CD14-positive monocyte (primary cell): ENCODE data around the gene ZBTB5. TPM values are rescaled to one million over a fixed set of nuclear protein-coding genes. Genes with fewer than 3 reads are reported as not detected.

Experiments
- DNase-seq, 3 donors: peaks; one replicate each; pipeline ENCODE4 v3.0.0-alpha.2; 2011 to 2022
- H2AFZ ChIP-seq: 2 replicates; pipeline ENCODE4 v1.6.0; 2012; ENCODE audit warnings: mild to moderate bottlenecking, low read depth, low read length, inconsistent platforms; ENCODE audit not compliant: insufficient read depth, poor library complexity, severe bottlenecking
- H3K27ac ChIP-seq, 2 donors: 1 replicate in 1 of 2; 2 replicates in 1 of 2; pipeline ENCODE4 v1.5.1; 2012 to 2013; ENCODE audit warnings: low read length in 2 of 2, control low read depth in 1 of 2, inconsistent platforms in 1 of 2, low read depth in 1 of 2, mild to moderate bottlenecking in 1 of 2
- H3K27me3 ChIP-seq, 2 donors: one replicate each; pipeline versions ENCODE4 v1.6.0 to v1.6.1; 2011 to 2013; ENCODE audit warnings: low read length in 2 of 2; ENCODE audit not compliant: control insufficient read depth in 2 of 2, insufficient read depth in 2 of 2
- H3K36me3 ChIP-seq, 2 donors: replicated peaks in 1 of 2; 1 replicate in 1 of 2; 2 replicates in 1 of 2; pipeline versions ENCODE4 v1.5.1 to v1.6.1; 2012 to 2013; ENCODE audit warnings: low read length in 2 of 2, control low read depth in 1 of 2, inconsistent platforms in 1 of 2, mild to moderate bottlenecking in 1 of 2; ENCODE audit not compliant: insufficient read depth in 2 of 2, control insufficient read depth in 1 of 2
- H3K4me1 ChIP-seq, 2 donors: 1 replicate in 1 of 2; 2 replicates in 1 of 2; pipeline versions ENCODE4 v1.5.1 to v1.6.1; 2012 to 2013; ENCODE audit warnings: low read length in 2 of 2, control low read depth in 1 of 2, inconsistent platforms in 1 of 2, mild to moderate bottlenecking in 1 of 2, moderate library complexity in 1 of 2; ENCODE audit not compliant: insufficient read depth in 2 of 2, control insufficient read depth in 1 of 2
- H3K4me2 ChIP-seq: replicated peaks from 2 replicates; pipeline ENCODE3; 2012; ENCODE audit warnings: low read length, moderate library complexity, mild to moderate bottlenecking; ENCODE audit not compliant: poor library complexity, severe bottlenecking; ENCODE audit errors: extremely low read depth
- H3K4me3 ChIP-seq, 3 experiments: fragments of 200-600 bp in 1 of 3; sonication (generic) in 1 of 3; replicated peaks in 1 of 3; 1 replicate in 2 of 3; 2 replicates in 1 of 3; pipeline ENCODE4 v1.5.1; 2011 to 2013; ENCODE audit warnings: low read length in 3 of 3, mild to moderate bottlenecking in 3 of 3, control low read depth in 2 of 3, low read depth in 2 of 3, inconsistent platforms in 1 of 3, moderate library complexity in 1 of 3
- H3K79me2 ChIP-seq: 2 replicates; pipeline ENCODE4 v1.6.0; 2012; ENCODE audit warnings: mild to moderate bottlenecking, control low read depth, inconsistent platforms, low read length, moderate library complexity; ENCODE audit not compliant: insufficient read depth
- H3K9ac ChIP-seq: 2 replicates; pipeline ENCODE4 v1.6.0; 2017; ENCODE audit warnings: low read length, mild to moderate bottlenecking; ENCODE audit not compliant: insufficient read depth, poor library complexity, severe bottlenecking
- H3K9me3 ChIP-seq, 2 donors: replicated peaks in 1 of 2; 1 replicate in 1 of 2; 2 replicates in 1 of 2; pipeline versions ENCODE4 v1.5.1 to v1.6.1; 2012 to 2013; ENCODE audit warnings: low read length in 2 of 2, control low read depth in 1 of 2; ENCODE audit not compliant: control insufficient read depth in 1 of 2, insufficient read depth in 1 of 2
- H4K20me1 ChIP-seq: 2 replicates; pipeline ENCODE4 v1.6.0; 2012; ENCODE audit warnings: mild to moderate bottlenecking, low read length, control low read depth, moderate library complexity; ENCODE audit not compliant: insufficient read depth
- H3K27ac Mint-ChIP-seq, 7 donors: one replicate each; pipeline ENCODE4 v1.8.0; 2020; ENCODE audit warnings: mild to moderate bottlenecking in 7 of 7, mixed read lengths in 7 of 7, moderate library complexity in 6 of 7, inconsistent platforms in 2 of 7
- H3K27me3 Mint-ChIP-seq, 3 donors: one replicate each; pipeline ENCODE4 v1.8.0; 2021 to 2022; ENCODE audit warnings: low read depth in 3 of 3, mild to moderate bottlenecking in 3 of 3, mixed read lengths in 3 of 3, moderate library complexity in 3 of 3, inconsistent platforms in 1 of 3
- H3K36me3 Mint-ChIP-seq, 2 donors: one replicate each; pipeline ENCODE4 v1.8.0; 2020; ENCODE audit warnings: mixed read lengths in 2 of 2, inconsistent platforms in 1 of 2, mild to moderate bottlenecking in 1 of 2
- H3K4me1 Mint-ChIP-seq: one replicate; pipeline ENCODE4 v1.8.0; 2020; ENCODE audit warnings: mild to moderate bottlenecking, mixed read lengths
- H3K4me3 Mint-ChIP-seq, 2 donors: one replicate each; pipeline ENCODE4 v1.8.0; 2020; ENCODE audit warnings: mild to moderate bottlenecking in 2 of 2, mixed read lengths in 2 of 2, moderate library complexity in 1 of 2
- H3K9me3 Mint-ChIP-seq, 7 donors: one replicate each; pipeline ENCODE4 v1.8.0; 2020 to 2022; ENCODE audit warnings: mixed read lengths in 7 of 7, mild to moderate bottlenecking in 6 of 7, moderate library complexity in 6 of 7, inconsistent platforms in 2 of 7
- WGBS: methylation state at CpG from one replicate; pipeline ENCODE4 v1.1.5; 2013; ENCODE audit warnings: missing lambda C conversion rate; ENCODE audit not compliant: insufficient coverage; 5-methylcytosine and 5-hydroxymethylcytosine counted together
- intact Hi-C, 2 donors: fragments of 100-400 bp; cut with micrococcal nuclease; formaldehyde crosslinking; loops; one replicate each; pipeline versions ENCODE4 v1.15.0 to v1.15.1; 2023
- polyA plus RNA-seq, 3 donors: library from polyadenylated mRNA; depleted of rRNA in 1 of 3; unstranded in 2 of 3; stranded (reverse) in 1 of 3; fragments of 300-500 nt in 2 of 3; fragments of >200 nt in 1 of 3; fragmentation: Illumina TruSeq in 2 of 3; gene quantifications; 1 replicate in 2 of 3; 2 replicates in 1 of 3; pipeline ENCODE4 v1.2.3, GENCODE V29; 2012 to 2021
- TF ChIP-seq, protein P1 (sequence below): fragments of 200-600 bp; IDR thresholded peaks from one replicate; pipeline ENCODE4 v1.8.0; 2022; ENCODE audit warnings: antibody characterized with exemption, mild to moderate bottlenecking

ZBTB5 gene
- polyA plus RNA-seq, 3 donors, result 0.58 to 6.4 (median 1.4) TPM

DNA sequence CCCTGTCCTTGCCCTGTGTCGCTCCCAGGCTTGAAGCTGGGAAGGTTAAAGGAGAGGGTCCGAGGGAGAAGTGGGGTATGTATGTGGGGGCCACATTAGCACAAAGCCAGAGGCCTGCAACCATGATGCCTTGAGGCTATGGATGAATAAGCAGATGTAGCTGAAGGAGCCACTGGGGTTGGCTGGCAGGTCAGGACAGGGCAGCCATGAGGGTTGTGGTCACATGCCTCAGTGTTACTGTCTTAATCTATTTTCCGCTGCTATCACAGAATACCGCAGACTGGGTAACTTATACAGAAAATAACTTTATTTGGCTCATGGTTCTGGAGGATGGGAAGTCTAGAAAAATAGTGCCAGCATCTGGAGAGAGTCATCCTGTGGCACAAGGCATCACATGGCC is 51.9 kb downstream of the ZBTB5 start:
- intact Hi-C loops, result no loop called here
- WGBS, result 100% methylated on average over 2 of the region's 4 CpGs
- Mint-ChIP-seq H3K36me3 (no peaks in the 10 kb centered on the region), H3K27me3 (peaks cover 0 to 5% (median 3%) of the 10 kb centered on the region in 3 donors), H3K9me3 (peaks cover 0 to 3% (median 0%) of the 10 kb centered on the region in 7 donors), H3K4me3 (no peak overlapping the region), H3K27ac (no peak overlapping the region), H3K4me1 (peaks cover 6% of the 10 kb centered on the region)
- Histone ChIP-seq H3K9ac (no peak overlapping the region), H3K4me3 (no peak overlapping the region), H3K4me2 (no peak overlapping the region), H3K27ac (no peak overlapping the region), H2AFZ (no peak overlapping the region), H3K4me1 (peaks cover 0 to 6% of the 10 kb centered on the region in 2 donors), H3K9me3 (no peaks in the 10 kb centered on the region), H3K27me3 (no peaks in the 10 kb centered on the region), H3K79me2 (no peaks in the 10 kb centered on the region), H4K20me1 (no peaks in the 10 kb centered on the region), H3K36me3 (no peaks in the 10 kb centered on the region)
- TF ChIP-seq, protein P1, sequence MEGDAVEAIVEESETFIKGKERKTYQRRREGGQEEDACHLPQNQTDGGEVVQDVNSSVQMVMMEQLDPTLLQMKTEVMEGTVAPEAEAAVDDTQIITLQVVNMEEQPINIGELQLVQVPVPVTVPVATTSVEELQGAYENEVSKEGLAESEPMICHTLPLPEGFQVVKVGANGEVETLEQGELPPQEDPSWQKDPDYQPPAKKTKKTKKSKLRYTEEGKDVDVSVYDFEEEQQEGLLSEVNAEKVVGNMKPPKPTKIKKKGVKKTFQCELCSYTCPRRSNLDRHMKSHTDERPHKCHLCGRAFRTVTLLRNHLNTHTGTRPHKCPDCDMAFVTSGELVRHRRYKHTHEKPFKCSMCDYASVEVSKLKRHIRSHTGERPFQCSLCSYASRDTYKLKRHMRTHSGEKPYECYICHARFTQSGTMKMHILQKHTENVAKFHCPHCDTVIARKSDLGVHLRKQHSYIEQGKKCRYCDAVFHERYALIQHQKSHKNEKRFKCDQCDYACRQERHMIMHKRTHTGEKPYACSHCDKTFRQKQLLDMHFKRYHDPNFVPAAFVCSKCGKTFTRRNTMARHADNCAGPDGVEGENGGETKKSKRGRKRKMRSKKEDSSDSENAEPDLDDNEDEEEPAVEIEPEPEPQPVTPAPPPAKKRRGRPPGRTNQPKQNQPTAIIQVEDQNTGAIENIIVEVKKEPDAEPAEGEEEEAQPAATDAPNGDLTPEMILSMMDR, result no peak
- no peak for DNase-seq

DNA sequence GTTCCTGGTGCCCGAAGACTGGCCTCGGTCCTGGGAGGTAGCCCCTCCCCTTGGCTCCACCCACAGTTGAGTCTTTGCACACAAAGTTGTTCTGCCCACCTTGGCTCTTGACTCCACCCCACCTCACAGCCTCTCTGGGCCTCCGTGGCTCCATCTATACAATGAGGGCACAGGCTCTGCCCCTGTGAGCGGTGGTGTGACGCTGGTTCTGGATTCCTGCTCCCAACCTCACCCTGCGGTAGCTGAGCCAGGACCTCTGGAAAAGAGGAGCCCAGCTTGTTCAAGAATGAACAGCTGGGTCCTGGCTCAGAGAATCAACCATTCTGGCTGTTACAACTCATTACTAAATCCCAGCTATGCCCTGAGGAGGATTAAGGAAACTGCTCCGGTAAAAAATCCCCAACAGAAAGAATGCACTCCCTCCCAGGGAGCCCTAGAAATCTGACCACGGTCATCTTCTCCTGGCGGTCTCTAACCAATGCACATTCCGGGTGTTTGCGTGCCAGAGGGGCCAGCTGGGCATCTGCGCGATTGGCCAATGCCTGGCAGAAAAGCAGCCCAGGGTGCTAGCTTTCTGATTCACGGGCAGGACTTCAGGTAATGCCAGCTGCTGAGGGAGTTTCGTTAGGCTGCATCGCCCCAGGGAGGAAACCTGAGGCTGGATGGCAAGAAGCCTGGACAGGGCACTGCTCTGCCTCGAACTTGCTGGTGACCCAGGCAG is 52.7 kb downstream of the ZBTB5 start:
- H3K4me1 ChIP-seq, result peaks cover 0 to 6% of the 10 kb centered on the region in 2 donors
- Mint-ChIP-seq H3K4me3 (no peak overlapping the region), H3K27me3 (peaks cover 0 to 5% (median 3%) of the 10 kb centered on the region in 3 donors), H3K9me3 (no peaks in the 10 kb centered on the region), H3K36me3 (no peaks in the 10 kb centered on the region), H3K4me1 (peaks cover 6% of the 10 kb centered on the region), H3K27ac (peak overlapping the region in 1 of 7 donors; percentile 27)
- H3K9ac ChIP-seq, result no peak overlapping the region
- no peak overlapping the region for H3K27ac ChIP-seq
- H4K20me1 ChIP-seq, result no peaks in the 10 kb centered on the region
- H3K9me3 ChIP-seq, result no peaks in the 10 kb centered on the region
- no peak overlapping the region for H3K4me2 ChIP-seq
- no peaks in the 10 kb centered on the region for H3K79me2 ChIP-seq
- no peak overlapping the region for H2AFZ ChIP-seq
- no peaks in the 10 kb centered on the region for H3K36me3 ChIP-seq
- H3K27me3 ChIP-seq, result no peaks in the 10 kb centered on the region
- WGBS, result 95% methylated on average over 16 of the region's 17 CpGs
- DNase-seq, result no peak
- intact Hi-C loops, result no loop called here
- TF ChIP-seq, protein P1, result no peak
- no peak overlapping the region for H3K4me3 ChIP-seq
